GM18951 (cell line): ENCODE results near the gene HLA-DOB.
"Not testable (repeated sequence)": the region's sequence is repeated elsewhere in the genome, so short reads cannot be mapped to it uniquely, and the experiment has no call there.

Source experiments
- POLR2A ChIP-seq: IDR thresholded peaks from 4 replicates; pipeline ENCODE4 v1.6.1; 2011; ENCODE audit warnings: mild to moderate bottlenecking; ENCODE audit not compliant: insufficient read length, insufficient read depth; ENCODE audit errors: extremely low read depth
- in situ Hi-C: fragments of 300-500 bp; cut with MboI; formaldehyde crosslinking; loops from one replicate; pipeline ENCODE4 v1.12.0; 2022; ENCODE audit warnings: low sequenced_read_pairs, mixed read lengths, inconsistent platforms; ENCODE audit not compliant: unreplicated experiment

Gene HLA-DOB

DNA sequence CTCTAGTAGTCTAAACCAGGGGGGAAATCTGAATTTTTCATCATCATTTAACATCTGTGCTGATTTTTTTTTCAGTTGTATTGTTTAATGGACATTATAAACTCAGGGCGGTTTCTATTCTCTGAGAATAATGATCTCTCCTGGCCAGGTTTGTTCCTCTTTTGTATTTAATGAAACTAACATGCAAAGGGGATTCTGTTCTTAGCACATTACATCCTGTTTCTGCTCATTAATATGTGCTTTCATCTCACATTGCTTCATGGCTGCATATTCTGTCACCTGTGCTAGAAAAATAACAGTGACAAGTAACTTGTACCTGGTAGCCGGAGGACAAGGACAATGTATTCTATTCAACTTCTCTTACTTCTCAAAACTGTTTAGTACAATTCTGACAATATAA, 806 bp downstream of the HLA-DOB start:
- no peak for TF ChIP-seq POLR2A
- in situ Hi-C loops = no loop called here

DNA sequence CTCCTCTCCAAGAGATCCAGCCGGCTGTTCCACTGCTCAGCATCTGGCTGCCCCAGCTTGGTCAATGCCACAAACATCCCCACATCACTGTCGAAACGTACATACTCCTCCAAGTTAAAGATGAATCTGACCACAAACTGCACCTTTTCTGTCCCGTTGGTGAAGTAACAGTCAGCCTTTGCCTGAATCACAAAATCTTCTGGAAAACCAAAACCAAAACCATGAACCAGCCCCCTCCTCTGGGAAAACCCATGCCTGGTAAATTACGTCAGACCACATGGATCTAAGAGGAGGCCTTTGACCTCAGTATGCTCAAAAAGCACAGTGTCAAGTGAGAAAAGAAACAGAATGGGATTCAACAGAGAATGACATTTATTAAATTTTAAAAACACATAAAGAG, 1.7 kb downstream of the HLA-DOB start:
- in situ Hi-C loops = no loop called here
- no peak for TF ChIP-seq POLR2A

DNA sequence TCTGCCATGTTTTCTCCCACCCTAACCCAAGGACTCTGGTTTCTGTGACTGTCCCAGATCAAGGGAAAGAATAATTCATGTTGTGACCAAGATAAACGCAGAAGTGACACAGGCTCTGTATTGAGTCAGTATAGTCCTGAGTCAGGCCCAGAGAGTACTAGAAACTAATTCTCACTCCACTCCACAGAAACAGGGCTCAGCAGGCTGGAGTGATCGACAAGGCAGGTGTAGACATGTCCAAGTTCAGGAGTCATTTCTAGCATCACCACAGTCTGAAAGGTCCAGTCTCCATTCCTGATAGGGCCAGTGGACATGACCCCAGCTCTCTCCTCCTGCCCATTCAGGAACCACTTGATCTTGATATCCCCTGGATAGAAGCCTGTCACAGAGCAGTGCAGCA, 2.7 kb downstream of the HLA-DOB start:
- TF ChIP-seq POLR2A = no peak
- in situ Hi-C loops = no loop called here

DNA sequence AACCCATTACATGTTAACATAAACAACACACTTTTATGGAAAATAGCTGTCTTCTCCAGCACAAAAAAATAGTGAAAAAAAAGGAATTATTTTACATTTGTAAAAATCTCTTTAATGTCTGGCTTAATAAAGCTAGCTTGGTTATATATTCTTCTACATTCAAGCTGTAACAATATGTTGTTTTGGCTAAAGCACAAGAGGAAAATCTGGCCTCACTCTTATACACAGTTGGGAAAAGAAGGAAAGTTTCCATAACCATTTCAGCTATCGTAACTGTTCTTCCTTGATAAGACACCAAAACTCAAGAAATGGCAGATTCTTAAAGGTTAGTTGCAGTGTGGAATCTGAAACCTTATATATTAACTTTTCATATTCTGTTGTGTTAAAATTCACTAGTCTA, 7.6 kb downstream of the HLA-DOB start:
- in situ Hi-C loops = no loop called here
- no peak for TF ChIP-seq POLR2A

DNA sequence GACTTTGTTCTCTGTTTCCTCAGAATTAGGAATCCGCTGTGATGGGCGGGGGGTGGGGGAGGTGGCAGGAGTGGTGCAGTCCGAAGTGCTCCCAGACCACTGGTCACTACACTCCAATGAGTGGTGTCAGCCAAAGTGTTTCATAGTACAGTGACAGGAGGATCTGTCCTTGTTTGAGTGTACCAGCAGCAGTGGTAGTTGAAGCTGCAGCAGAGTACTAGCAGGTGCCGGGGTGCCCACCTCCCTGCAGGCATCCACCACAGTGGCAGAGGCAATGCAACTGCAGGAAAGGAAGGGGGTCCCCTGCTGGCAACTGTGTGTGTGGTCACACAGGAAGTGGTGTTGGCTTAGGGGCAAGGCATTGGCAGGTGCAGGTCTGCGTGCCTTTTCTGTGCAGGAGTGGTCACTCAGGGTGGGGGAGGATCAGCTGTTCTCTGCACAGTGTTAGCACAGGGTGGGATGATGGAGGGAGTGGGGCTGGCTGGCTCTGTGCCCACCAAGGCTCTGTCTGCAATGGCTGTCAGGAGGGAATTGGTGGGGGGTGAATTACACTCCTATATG, 9.7 kb downstream of the HLA-DOB start:
- TF ChIP-seq POLR2A = no peak
- in situ Hi-C loops = no loop called here

GRCh38 chr6:32805404-32805803, 11.4 kb downstream of the HLA-DOB start:
- in situ Hi-C loops = not testable (repeated sequence)

GRCh38 chr6:32803416-32803815, 13.4 kb downstream of the HLA-DOB start:
- no peak for TF ChIP-seq POLR2A
- in situ Hi-C loops = no loop called here

DNA sequence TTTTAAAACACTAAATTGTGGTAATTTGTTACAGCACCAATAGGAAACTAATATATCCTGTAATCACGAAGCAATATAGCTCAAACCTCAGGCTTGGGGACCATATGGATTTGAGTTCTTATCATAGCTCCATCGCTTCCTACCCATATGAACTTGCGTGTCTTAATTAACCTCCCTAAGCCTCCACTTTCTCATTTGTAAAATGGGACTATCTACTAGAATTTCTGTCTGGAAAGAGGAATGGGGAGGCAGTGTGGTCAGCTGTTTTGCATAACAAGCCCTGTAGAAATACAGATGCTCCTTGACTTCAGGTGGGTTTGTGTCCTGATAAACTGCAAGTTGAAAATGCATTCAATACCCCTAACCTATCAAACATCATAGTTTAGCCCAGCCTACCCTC, 17.1 kb downstream of the HLA-DOB start:
- TF ChIP-seq POLR2A = no peak
- in situ Hi-C loops = no loop called here

- no peak for TF ChIP-seq POLR2A
- in situ Hi-C loops = no loop called here
These were observed 17.6 kb downstream of the HLA-DOB start for GRCh38 chr6:32799168-32799567.

GRCh38 chr6:32796848-32797776, 19.7 kb downstream of the HLA-DOB start:
- no peak for TF ChIP-seq POLR2A
- in situ Hi-C loops = no loop called here

GRCh38 chr6:32794510-32794909, 22.3 kb downstream of the HLA-DOB start:
- in situ Hi-C loops = loop anchor here (5.0 kb wide), 1 partner anchor 367 kb away; no protein-coding TSS in a partner anchor
- no peak for TF ChIP-seq POLR2A

DNA sequence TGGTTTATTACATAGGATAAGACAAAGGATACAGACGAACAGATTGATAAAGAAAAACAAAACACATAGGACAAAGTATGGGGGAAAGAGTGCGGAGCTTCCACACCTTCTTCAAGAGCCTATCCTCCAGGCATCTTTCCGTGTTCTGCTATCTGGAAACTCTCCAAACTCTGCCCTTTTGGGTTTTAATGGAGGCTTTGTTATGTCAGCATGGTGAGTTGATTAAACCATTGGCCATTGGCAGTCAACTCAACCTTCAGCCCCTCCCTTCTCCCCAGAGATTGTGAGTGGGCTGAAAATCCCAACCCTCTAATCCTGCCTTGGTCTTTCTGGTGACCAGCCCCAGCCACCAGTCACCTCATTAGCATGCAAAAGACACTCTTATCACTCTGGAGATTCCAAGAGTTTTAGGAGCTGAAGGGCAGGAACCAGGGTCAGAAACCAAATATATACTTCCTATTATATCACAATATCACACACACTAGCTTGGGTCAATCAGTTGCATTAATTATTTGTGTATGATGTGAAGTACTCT, 23.8 kb downstream of the HLA-DOB start:
- TF ChIP-seq POLR2A = no peak
- in situ Hi-C loops = loop anchor here (5.0 kb wide), 1 partner anchor 366 kb away; no protein-coding TSS in a partner anchor

GRCh38 chr6:32790306-32790705, 26.5 kb downstream of the HLA-DOB start:
- no peak for TF ChIP-seq POLR2A
- in situ Hi-C loops = loop anchor here (5.0 kb wide), 1 partner anchor 363 kb away; no protein-coding TSS in a partner anchor
